Iris pigment epithelial cell (primary cell): ENCODE data around the gene KDM2B.

Experiments used
- DNase-seq: peaks from one replicate; pipeline ENCODE4 v3.0.0-alpha.2; 2011; ENCODE audit warnings: low read depth

KDM2B gene

DNA sequence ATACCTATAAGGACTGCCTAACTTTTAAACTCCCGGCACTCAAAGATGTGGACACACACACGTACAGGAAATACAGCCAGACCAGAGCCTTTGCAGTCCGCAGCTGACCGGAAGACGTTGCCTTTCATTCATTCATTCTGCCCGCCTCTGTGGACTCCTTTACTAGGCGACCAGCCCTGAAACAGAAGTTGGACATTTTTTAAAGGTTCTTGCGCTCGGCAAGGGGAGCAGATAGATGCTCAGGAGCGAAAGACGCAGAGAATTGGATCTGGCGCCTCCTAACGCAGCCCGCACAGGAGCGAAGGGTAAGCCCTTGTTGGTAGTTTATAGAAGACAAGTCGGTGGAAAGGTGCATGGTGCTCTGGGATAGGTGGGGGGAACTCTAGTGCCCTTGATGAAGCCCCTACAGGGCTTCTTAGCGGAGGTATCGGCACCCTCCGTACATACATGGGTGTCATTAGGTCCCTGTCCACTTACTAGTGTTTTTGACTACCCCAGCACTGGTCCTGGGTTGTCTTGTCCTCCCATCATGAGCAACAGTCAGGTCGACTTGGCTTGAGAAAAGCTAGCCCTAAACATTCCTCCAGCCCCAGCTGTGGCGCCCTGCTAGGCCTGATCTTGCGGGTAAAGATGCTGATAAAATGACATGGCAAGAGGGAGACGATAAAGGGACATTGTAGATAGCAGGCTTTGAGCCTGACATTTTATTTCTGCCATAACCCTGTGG is at the start of gene KDM2B:
Gene KDM2B, minus strand, starts transcription at position 65 of the 727 bp plus-strand sequence. CDS start 112 bp downstream, outside the sequence.
- DNase-seq, result peak; percentile 74

- no peak for DNase-seq
Observed at GRCh38 chr12:121628536-121628935, 47.7 kb upstream of the KDM2B start.

GRCh38 chr12:121628037-121628436 is 47.2 kb upstream of the KDM2B start:
- no peak for DNase-seq

DNA sequence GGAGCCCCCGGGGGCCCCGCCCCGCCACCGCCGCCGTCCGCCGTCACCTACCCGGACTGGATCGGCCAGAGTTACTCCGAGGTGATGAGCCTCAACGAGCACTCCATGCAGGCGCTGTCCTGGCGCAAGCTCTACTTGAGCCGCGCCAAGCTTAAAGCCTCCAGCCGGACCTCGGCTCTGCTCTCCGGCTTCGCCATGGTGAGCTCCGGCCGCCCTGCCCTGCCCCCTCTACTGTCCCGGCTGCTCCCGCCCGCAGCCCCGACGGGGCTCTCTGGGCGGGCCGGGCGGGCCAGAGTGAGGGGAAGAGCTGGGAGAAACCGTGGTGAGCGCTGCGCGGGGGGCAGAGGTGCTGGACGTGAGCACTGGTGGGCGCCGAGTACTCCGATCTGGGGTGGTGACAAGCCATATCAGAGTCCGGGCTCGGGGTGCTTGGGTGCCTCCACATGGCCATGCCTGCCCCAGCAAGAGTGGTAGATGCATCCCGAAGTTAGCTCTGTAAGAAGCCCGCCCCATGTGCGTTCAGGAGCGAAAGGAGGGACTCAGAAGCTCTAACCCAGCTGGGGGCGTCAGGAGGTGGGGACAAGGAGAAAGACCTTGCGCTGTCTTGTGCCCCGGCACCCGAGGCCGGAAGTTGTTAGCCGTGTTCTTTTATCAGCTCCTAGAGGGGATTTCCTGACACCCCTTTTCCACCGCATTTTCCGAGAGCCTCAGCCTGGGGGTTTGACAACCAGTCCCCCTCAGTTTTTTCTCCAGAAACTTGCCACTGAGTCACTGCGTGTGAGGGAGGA is 46.2 kb upstream of the KDM2B start:
- DNase-seq, result peak; percentile 73

- DNase-seq, result peak; percentile 94
Observed at GRCh38 chr12:121626087-121626852, 45.4 kb upstream of the KDM2B start, which contains the start of gene ORAI1. ORAI1 (plus strand) TSS chr12:121626530.

DNA sequence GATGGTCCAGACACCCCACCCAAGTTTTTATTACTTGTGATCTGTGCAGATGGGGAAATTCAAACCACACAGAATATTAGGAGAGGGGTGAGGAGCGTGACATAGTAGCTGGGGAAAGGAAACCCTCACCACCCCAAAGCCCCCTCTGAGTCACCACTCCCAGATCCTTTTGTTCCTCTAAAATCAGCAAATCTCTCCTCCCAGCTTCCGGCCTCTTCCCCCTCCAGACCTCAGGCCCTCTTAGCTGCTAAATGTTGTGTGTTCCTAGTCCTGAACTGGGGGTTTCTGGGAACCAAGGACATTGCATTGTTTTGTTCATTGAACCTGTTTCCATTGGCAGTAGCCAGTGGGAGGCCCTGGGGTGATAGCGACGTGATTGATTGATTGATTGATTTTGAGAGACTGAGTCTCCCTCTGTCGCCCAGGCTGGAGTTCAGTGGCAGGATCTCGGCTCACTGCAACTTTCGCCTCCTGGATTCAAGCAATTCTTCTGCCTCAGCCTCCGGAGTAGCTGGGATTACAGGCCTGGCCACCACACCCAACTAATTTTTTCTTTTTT is 39.6 kb upstream of the KDM2B start:
- DNase-seq, result no peak

- DNase-seq, result no peak
Observed at GRCh38 chr12:121618659-121619233, 37.9 kb upstream of the KDM2B start.

DNA sequence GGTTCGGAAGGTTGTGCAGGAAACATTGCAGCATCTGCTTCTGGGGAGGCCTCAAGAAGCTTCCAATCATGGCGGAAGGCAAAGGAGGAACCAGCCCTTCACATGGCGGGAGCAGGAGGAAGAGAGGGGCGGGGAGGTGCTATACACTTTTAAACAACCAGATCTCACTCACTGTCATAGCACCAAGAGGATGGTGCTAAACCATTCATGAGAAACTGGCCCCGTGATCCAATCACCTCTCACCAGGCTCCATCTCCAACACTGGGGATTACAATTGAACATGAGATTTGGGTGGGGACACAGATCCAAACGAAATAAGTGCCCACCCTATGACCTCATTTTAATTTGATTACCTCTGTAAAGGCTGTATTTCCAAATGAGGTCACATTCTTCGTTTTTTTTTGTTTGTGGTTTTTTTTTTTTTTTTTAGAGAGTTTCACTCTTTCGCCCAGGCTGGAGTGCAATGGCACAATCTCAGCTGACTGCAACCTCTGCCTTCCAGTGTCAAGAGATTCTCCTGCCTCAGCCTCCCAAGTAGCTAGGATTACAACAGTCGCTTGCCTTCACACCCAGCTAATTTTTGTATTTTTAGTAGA is 34.1 kb upstream of the KDM2B start:
- DNase-seq, result no peak

GRCh38 chr12:121613462-121613861 is 32.6 kb upstream of the KDM2B start:
- DNase-seq, result no peak

- DNase-seq, result no peak
Observed at GRCh38 chr12:121611306-121611705, 30.5 kb upstream of the KDM2B start.

DNA sequence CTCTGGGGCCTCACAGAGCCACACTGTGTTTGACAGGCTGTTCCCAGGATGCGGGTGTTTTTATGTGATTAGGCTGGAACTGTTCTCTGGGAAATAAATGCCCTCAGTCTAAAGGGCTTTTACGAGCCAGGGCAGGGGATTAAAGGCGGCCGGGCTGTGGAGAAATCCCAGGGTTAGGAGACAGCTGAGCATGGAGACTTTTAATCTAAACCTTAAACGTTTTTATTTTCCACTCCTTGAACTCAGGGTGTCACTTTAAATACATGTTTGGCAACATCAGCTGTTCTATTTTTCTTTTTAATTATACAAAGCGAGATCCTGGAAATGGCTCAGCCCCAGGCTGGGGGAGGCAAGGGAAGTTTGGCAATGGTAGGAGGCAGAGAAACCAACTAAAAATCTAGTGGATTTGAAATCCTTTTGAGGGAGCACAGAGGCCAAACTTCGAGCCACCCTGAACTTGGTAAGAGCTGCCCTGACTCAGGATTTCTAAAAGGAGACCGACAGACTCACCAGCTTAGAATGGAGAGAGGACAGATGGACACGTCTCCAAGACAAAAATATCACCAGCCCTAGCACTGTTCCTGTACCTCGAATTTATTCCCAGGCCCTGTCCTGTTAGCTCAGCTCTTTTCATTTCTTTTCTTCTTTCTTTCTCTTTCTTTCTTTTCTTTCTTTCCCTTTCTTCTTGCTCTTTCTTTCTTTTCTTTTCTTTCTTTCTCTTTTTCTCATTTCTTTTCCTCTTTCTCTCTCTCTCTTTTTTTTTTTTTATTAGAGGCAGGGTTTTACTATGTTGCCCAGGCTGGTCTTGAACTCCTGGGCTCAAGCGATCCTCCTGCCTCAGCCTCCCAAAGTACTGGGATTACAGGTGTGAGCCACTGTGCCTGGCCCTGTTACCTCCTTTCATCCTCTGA is 29.7 kb upstream of the KDM2B start:
- peak; percentile 35 for DNase-seq

- DNase-seq, result no peak
Observed at GRCh38 chr12:121608301-121608700, 27.5 kb upstream of the KDM2B start.

DNA sequence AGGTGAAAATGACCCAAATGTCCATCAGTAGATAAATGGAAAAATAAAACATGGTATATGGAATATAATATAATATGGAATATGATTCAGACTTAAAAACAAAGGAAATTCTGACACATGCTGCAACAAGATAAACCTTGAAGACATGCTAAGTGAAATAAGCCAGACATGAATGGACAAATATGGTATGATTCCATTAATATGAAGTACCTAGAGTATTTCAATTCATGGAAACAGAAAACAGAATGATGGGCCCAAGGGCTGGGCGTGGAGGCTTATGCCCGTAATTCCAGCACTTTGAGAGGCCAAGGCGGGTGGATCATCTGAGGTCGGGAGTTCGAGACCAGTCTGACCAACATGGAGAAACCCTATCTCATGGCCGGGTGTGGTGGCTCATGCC is 22.8 kb upstream of the KDM2B start:
- DNase-seq, result no peak

GRCh38 chr12:121602766-121603165 is 21.9 kb upstream of the KDM2B start:
- no peak for DNase-seq

- DNase-seq, result no peak
Observed at GRCh38 chr12:121600702-121601336, 20.0 kb upstream of the KDM2B start.

DNA sequence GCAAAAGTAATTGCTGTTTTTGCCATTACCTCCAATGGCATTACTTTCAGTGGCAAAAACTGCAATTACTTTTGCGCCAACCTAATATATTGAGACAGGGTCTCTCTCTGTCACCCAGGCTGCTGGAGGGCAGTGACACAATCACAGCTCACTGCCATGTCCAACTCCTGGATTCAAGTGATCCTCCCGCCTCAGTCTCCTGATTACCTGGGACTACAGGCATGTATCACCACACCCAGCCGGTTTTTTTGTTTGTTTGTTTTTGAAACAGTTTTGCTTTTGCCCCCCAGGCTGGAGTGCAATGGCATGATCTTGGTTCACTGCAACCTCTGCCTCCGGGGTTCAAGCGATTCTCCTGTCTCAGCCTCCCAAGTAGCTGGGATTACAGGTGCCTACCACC is 15.7 kb upstream of the KDM2B start:
- no peak for DNase-seq

DNA sequence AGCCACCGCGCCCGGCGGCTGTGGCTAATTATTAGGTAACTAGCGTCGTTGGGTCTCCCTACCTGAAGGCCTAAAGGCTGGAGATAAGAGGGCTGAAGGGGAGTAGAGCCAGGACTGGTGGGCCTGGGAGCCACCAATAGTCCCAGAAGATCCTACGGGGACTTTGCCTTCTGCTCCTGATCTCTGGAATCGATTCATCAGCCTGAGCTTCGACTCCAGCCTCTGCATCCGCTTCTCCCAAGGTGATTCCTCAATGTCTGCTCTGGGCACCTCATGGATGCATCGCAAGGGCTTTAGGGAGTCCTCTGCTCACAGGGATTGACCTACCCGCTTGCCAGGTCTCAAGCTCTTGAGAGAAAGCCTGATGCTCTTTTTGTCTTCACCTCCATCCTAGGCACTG is 14.7 kb upstream of the KDM2B start:
- no peak for DNase-seq

- DNase-seq, result no peak
Observed at GRCh38 chr12:121592320-121592719, 11.5 kb upstream of the KDM2B start.

GRCh38 chr12:121590476-121591143 is 9.8 kb upstream of the KDM2B start:
- DNase-seq, result peak; percentile 61
